Mucosa of descending colon (tissue), 3 donors: ENCODE data around the gene FAM89A. TPM values are rescaled to one million over a fixed set of nuclear protein-coding genes. Genes with fewer than 3 reads are reported as not detected.
"Not testable (repeated sequence)": the region's sequence is repeated elsewhere in the genome, so short reads cannot be mapped to it uniquely, and the experiment has no call there.

Source experiments
- ATAC-seq: fragments of 200-7000 bp; cut with Tn5 transposase; one replicate; pipeline ENCODE4 v1.9.1; 2020; ENCODE audit warnings: mild to moderate bottlenecking, moderate library complexity
- DNase-seq, 3 donors: peaks; one replicate each; pipeline ENCODE4 v3.0.0-alpha.2; 2020
- H3K36me3 ChIP-seq: fragments of 200-600 bp; one replicate; pipeline ENCODE4 v1.8.0; 2021; ENCODE audit warnings: low read depth, mild to moderate bottlenecking
- H3K4me1 ChIP-seq: fragments of 200-600 bp; one replicate; pipeline ENCODE4 v1.8.0; 2021; ENCODE audit warnings: low read depth, mild to moderate bottlenecking
- H3K4me3 ChIP-seq: fragments of 200-600 bp; one replicate; pipeline ENCODE4 v1.8.0; 2021; ENCODE audit warnings: mild to moderate bottlenecking
- H3K9me3 ChIP-seq: fragments of 200-600 bp; one replicate; pipeline ENCODE4 v1.8.0; 2021; ENCODE audit warnings: mild to moderate bottlenecking
- CTCF ChIP-seq: fragments of 200-600 bp; IDR thresholded peaks from one replicate; pipeline ENCODE4 v1.8.0; 2022; ENCODE audit warnings: antibody characterized with exemption, mild to moderate bottlenecking
- intact Hi-C, 2 donors: fragments of 100-400 bp; cut with DNase I in 1 of 2; cut with micrococcal nuclease in 1 of 2; formaldehyde crosslinking; loops; one replicate each; pipeline versions ENCODE4 v1.11.0 to v1.11.1; 2022; cut with DNase I, micrococcal nuclease
- total RNA-seq, 3 donors: library from RNA; stranded (reverse); fragmentation: NEBNext Ultra II Directional in 2 of 3; extraction: Animal tissue kit (Norgen Biotek cat#: 25700) in 2 of 3; gene quantifications; one replicate each; pipeline versions ENCODE4 v1.2.1 to v1.2.4, GENCODE V29; 2021 to 2023
- donor health status: DM: no; HTN: no; CAD: no; lungs with moderate emphysema.
- donor health status: DM: no; HTN: no; CAD: no.
- donor health status: DM: no; HTN: yes; CAD: no.

FAM89A gene
- total RNA-seq, 3 donors from 2014 or later: 2.2 to 4.4 (median 3.0) TPM

GRCh38 chr1:231019711-231020110 is 20.3 kb downstream of the FAM89A start:
- Histone ChIP-seq H3K4me3 (no peak overlapping the region), H3K9me3 (no peaks in the 10 kb centered on the region), H3K36me3 (no peaks in the 10 kb centered on the region), H3K4me1 (no peaks in the 10 kb centered on the region)
- DNase-seq: no peak
- ATAC-seq: no peak
- no peak for TF ChIP-seq CTCF
- intact Hi-C loops: no loop called here

GRCh38 chr1:231016966-231017365 is 23.1 kb downstream of the FAM89A start:
- Histone ChIP-seq H3K9me3 (no peaks in the 10 kb centered on the region), H3K4me1 (no peaks in the 10 kb centered on the region), H3K36me3 (no peaks in the 10 kb centered on the region), H3K4me3 (no peak overlapping the region)
- intact Hi-C loops: no loop called here
- no peak for DNase-seq
- no peak for TF ChIP-seq CTCF
- no peak for ATAC-seq

GRCh38 chr1:231016234-231016633 is 23.8 kb downstream of the FAM89A start:
- Histone ChIP-seq H3K4me1 (no peaks in the 10 kb centered on the region), H3K4me3 (no peak overlapping the region), H3K36me3 (no peaks in the 10 kb centered on the region), H3K9me3 (no peaks in the 10 kb centered on the region)
- TF ChIP-seq CTCF: no peak
- peak; percentile 89 for ATAC-seq
- intact Hi-C loops: no loop called here
- no peak for DNase-seq

GRCh38 chr1:231013391-231014015 is 26.6 kb downstream of the FAM89A start:
- H3K4me1 ChIP-seq: no peaks in the 10 kb centered on the region
- H3K36me3 ChIP-seq: no peaks in the 10 kb centered on the region
- no peak for TF ChIP-seq CTCF
- no peak overlapping the region for H3K4me3 ChIP-seq
- no peaks in the 10 kb centered on the region for H3K9me3 ChIP-seq
- DNase-seq: no peak
- ATAC-seq: no peak
- intact Hi-C loops: no loop called here

GRCh38 chr1:231011963-231012362 is 28.1 kb downstream of the FAM89A start:
- no peaks in the 10 kb centered on the region for H3K4me1 ChIP-seq
- no peak overlapping the region for H3K4me3 ChIP-seq
- H3K9me3 ChIP-seq: peaks cover 8% of the 10 kb centered on the region
- no peak for DNase-seq
- ATAC-seq: no peak
- no peak for TF ChIP-seq CTCF
- no peaks in the 10 kb centered on the region for H3K36me3 ChIP-seq
- intact Hi-C loops: no loop called here

- Histone ChIP-seq H3K4me3 (no peak overlapping the region), H3K36me3 (no peaks in the 10 kb centered on the region), H3K9me3 (peaks cover 13% of the 10 kb centered on the region), H3K4me1 (no peaks in the 10 kb centered on the region)
- TF ChIP-seq CTCF: no peak
- ATAC-seq (no peak), DNase-seq (no peak)
- intact Hi-C loops: no loop called here
These were observed 28.7 kb downstream of the FAM89A start for GRCh38 chr1:231011360-231011759.

- DNase-seq, H3K4me1 ChIP-seq, intact Hi-C loops, H3K4me3 ChIP-seq, ATAC-seq, H3K36me3 ChIP-seq: not testable (repeated sequence)
- peaks cover 27% of the 10 kb centered on the region for H3K9me3 ChIP-seq
These were observed 32.5 kb downstream of the FAM89A start for GRCh38 chr1:231007535-231007934.
